HEK293 (cell line): ENCODE results near the gene LGALS9C.
A peak's percentile ranks its signal among the peaks of the same experiment; 100 is the strongest.
"Not testable (repeated sequence)": the region's sequence is repeated elsewhere in the genome, so short reads cannot be mapped to it uniquely, and the experiment has no call there.

Experiments
- CTCF ChIA-PET: fragments of 350-600 bp; formaldehyde crosslinking; extraction: SDS; loops from one replicate; lab custom pipeline; 2021; ENCODE audit warnings: antibody characterized with exemption; lab: Yijun Ruan, JAX
- POLR2A ChIA-PET: fragments of 300-600 bp; formaldehyde crosslinking; extraction: SDS; loops from one replicate; lab custom pipeline; 2020; ENCODE audit warnings: antibody characterized with exemption, inconsistent platforms; lab: Yijun Ruan, JAX
- H3K27ac ChIP-seq: fragments of 200-500 bp; sonication (Bioruptor generic); 2 replicates; pipeline ENCODE4 v1.5.1; 2014; ENCODE audit warnings: low read depth, low read length, control low read depth, inconsistent platforms; ENCODE audit errors: extremely low read depth
- H3K36me3 ChIP-seq, 2 experiments: fragments of 200-500 bp in 1 of 2; sonication (Bioruptor generic) in 1 of 2; 1 replicate in 1 of 2; 2 replicates in 1 of 2; pipeline ENCODE4 v1.5.1; 2014 to 2017; ENCODE audit warnings: inconsistent platforms in 2 of 2, low read length in 2 of 2; ENCODE audit not compliant: control insufficient read depth in 2 of 2, insufficient read depth in 1 of 2
- H3K4me1 ChIP-seq: fragments of 200-500 bp; sonication (Bioruptor generic); 2 replicates; pipeline ENCODE4 v1.5.1; 2014; ENCODE audit warnings: mild to moderate bottlenecking, low read length, inconsistent platforms; ENCODE audit not compliant: control insufficient read depth, insufficient read depth
- H3K4me3 ChIP-seq: 2 replicates; pipeline ENCODE4 v1.5.1; 2011; ENCODE audit warnings: low read depth, mild to moderate bottlenecking, control low read depth, low read length, moderate library complexity
- H3K9me3 ChIP-seq: fragments of 200-500 bp; sonication (Bioruptor generic); 2 replicates; pipeline ENCODE4 v1.5.1; 2014; ENCODE audit warnings: low read depth, low read length, inconsistent platforms; ENCODE audit not compliant: control insufficient read depth, insufficient read depth
- FEZF1 ChIP-seq: fragments of 450-650 bp; formaldehyde crosslinking; IDR thresholded peaks from 2 replicates; pipeline ENCODE4 v1.5.1; 2016; ENCODE audit warnings: missing biosample characterization, missing genetic modification characterization
- GLIS1 ChIP-seq: fragments of 450-650 bp; formaldehyde crosslinking; IDR thresholded peaks from 2 replicates; pipeline ENCODE4 v1.5.1; 2016; ENCODE audit warnings: missing biosample characterization, missing genetic modification characterization
- SP7 ChIP-seq: fragments of 450-650 bp; formaldehyde crosslinking; IDR thresholded peaks from 2 replicates; pipeline ENCODE4 v1.5.1; 2016; ENCODE audit warnings: missing biosample characterization, missing genetic modification characterization
- ZNF600 ChIP-seq: fragments of 450-650 bp; formaldehyde crosslinking; IDR thresholded peaks from 2 replicates; pipeline ENCODE4 v1.5.1; 2016; ENCODE audit warnings: missing biosample characterization, missing genetic modification characterization
- ZNF623 ChIP-seq: fragments of 450-650 bp; formaldehyde crosslinking; IDR thresholded peaks from 2 replicates; pipeline ENCODE4 v1.5.1; 2016; ENCODE audit warnings: missing biosample characterization, missing genetic modification characterization

The LGALS9C gene

DNA sequence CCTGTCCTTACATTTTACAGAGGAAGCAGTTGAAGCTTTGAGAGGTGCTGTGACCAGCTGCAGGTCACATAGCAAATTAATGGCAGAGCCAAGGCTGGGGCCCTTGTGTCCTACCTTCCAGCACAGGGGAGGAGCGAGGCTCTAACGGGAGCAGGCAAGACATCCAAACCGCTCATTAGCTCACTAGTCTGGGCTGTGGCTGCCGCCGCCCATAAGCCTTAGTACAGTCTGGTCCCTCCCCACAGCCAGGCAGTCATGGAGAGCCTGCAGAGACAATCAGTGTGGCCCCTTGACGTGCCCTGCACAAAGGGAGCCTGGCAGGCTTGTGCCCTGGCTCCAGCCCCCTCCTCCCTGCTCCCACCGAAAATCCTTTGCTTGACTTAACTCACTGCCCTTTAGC lies 25.6 kb upstream of the LGALS9C start:
- H3K27ac ChIP-seq, H3K4me3 ChIP-seq, CTCF ChIA-PET, H3K4me1 ChIP-seq, POLR2A ChIA-PET, H3K9me3 ChIP-seq, H3K36me3 ChIP-seq: not testable (repeated sequence)
- TF ChIP-seq ZNF623 (tag by site-specific recombination), result peak; percentile 71

DNA sequence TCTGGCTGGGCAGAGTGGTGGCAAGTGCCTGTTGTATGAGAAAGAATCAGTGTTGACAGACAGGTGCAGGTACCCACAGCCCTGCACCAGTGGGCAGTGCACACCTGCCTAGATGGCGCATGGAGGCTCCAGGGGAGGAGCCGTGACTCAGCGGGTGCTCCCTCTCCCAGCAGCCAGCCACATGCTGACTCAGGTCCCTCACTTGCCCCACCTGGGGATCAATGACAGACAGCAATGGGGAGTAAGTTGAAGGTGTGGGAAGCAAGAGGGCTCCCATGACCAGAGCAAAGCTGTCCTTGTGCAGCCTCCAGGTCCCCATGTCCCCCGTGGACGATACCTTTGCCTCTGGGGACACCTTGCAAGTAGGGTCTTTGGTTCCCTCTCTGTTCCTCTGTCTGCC lies 24.6 kb upstream of the LGALS9C start:
- H3K9me3 ChIP-seq, CTCF ChIA-PET, H3K4me1 ChIP-seq, H3K36me3 ChIP-seq, H3K27ac ChIP-seq, H3K4me3 ChIP-seq, POLR2A ChIA-PET: not testable (repeated sequence)

DNA sequence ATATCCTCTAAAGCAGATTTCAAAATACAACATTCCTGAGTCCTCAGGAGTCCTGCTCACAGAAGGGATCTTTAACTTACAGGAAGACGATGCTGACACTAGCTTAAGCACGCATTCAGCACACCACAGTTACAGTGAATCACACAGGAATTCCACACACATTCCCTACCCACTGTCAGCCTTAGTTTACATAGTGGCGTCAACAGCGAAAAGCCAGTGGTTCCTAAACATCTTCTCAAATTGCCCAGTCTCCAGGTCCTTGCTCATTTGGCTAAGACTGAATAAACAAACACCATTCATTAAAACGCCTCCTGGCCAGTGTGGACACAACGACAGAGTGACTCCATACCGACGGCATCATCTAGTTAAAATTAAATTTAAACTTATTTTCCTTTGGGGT lies 17.6 kb upstream of the LGALS9C start:
- H3K4me3 ChIP-seq, POLR2A ChIA-PET: not testable (repeated sequence)

DNA sequence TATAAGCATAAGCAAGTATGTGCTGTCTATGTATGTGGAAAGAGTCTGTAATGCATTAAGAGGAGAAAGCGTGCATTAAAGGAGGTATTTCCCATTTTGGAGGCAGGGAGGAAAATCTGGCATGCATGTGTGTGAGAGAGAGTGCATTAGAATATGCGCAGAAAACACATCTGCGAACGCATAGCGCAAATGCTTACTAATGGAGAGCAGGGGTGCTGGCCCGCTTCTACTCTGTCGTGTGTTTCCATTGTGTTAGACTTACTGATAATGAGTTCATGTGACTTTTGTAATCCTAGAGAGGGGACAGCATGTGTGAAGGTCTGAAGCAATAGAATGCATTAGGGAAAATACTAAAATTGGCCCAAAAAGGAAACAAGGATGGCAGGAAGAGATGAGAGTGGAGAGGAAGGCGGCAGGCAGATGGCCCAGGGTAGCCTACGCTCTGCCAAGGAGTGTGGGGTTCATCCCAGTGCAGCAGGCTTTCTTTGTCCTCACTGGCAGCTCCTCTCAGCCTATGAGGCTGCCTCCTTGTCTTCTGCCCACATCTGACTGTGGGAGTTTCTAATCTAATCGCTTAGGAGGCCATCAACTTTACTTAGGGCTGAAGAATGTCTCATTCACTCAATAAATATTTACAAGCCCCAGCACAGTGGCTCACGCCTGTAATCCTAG lies 12.6 kb upstream of the LGALS9C start:
- POLR2A ChIA-PET, H3K4me3 ChIP-seq: not testable (repeated sequence)

More for the DNA sequence above, 17.6 kb upstream of the LGALS9C start:
- TF ChIP-seq ZNF600 (peak; percentile 95), FEZF1 (tag by site-specific recombination) (peak; percentile 96), GLIS1 (tag by site-specific recombination) (0 out of 2 replicates have a peak, but pooled peaks have one; percentile 44), SP7 (peak; percentile 83)
- H3K9me3 ChIP-seq, H3K27ac ChIP-seq, H3K4me1 ChIP-seq, H3K36me3 ChIP-seq, CTCF ChIA-PET: not testable (repeated sequence)

DNA sequence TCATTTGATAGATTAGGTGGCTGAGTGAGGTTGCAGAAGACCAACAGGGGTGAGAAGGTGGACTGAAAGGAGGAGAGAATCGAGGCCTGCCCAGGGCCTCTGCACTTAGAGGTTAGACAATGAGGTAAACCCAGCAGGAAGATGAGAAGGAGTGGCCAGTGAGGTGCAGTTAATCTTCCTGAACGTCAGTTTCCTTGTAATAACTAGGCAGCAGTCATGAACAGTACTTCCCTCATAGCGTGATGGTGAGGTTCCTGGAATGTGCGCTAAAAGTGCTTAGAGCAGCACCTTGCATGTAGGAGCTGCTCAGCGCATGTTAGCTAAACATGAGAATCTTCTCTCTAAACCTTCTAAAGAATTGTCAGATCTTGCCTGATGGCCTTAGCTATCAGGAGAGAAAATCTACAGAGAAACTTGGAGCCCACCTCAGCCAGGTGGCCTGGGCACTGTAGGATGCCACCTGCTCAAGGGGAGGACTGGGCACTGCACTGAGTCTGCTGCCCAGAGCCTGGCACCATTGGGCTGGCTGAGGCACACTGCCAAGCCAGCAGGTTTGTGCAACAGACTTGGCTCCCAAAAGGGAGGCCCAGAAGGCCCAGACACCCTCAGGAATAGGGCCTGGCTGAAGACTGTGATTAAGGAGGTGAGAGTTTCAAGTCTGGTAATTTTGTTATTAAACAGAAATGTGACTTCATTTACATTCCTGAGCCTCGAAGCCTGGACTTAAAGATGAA lies 10.2 kb upstream of the LGALS9C start:
- H3K4me3 ChIP-seq, H3K9me3 ChIP-seq, H3K36me3 ChIP-seq, H3K27ac ChIP-seq, POLR2A ChIA-PET, H3K4me1 ChIP-seq, CTCF ChIA-PET: not testable (repeated sequence)

More for the DNA sequence above, 12.6 kb upstream of the LGALS9C start:
- H3K36me3 ChIP-seq, H3K27ac ChIP-seq, H3K4me1 ChIP-seq, H3K9me3 ChIP-seq, CTCF ChIA-PET: not testable (repeated sequence)

DNA sequence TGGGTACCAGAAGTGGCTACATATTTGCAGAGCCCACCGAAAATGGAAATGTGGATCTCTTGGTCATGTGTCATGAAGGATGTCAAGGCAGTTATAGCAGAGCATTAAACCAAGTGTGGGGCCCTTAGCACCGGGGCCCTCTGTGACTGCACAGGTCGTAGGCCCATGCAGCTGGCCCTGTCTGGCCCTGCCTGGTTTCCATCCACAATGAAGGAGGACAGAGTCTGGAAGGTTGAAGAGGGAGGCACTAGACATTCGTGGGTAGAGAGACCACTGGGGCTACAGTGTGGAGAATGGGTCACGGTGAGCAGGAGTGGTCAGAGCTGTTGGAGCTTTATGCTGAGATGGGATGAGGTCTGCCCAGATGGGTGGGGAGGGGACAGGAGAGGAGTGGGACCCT lies 9.6 kb upstream of the LGALS9C start:
- CTCF ChIA-PET, POLR2A ChIA-PET: not testable (repeated sequence)

DNA sequence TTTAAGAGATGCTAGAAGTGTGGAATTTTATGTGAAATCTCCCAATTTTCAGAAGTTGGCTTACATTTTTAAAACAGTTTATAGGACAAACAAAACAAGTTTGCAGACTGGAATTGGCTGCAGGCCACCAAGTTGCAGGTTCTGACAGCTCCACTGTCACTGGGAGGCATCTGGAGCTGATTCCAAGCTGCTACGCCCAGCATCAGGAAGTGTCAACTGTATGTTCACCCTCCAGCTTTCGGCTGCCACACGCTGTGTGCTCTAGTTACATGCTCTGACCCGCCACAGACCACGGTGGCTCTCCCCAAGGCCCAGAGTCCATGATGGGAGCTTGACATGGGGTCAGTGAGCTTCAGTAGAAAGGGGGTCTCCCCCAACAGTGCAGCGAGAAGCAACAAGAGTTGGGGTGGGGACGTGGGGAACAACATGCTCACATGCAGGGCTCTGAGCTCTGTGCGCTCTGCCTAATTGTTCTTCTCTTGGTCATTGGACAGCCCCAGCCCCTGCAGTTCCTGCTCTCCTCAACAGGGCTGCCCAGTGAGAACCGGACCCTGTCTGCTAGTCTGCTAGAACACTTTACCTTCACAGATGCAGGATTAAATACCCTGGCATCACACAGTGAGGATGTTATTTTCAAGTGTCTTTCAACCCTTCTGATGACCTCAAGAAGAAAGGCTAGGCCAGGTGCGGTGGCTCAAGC lies 8.0 kb upstream of the LGALS9C start:
- POLR2A ChIA-PET, H3K4me1 ChIP-seq, CTCF ChIA-PET, H3K27ac ChIP-seq, H3K36me3 ChIP-seq, H3K9me3 ChIP-seq, H3K4me3 ChIP-seq: not testable (repeated sequence)

More for the DNA sequence above, 9.6 kb upstream of the LGALS9C start:
- H3K36me3 ChIP-seq, H3K9me3 ChIP-seq, H3K4me1 ChIP-seq, H3K4me3 ChIP-seq, H3K27ac ChIP-seq: not testable (repeated sequence)

DNA sequence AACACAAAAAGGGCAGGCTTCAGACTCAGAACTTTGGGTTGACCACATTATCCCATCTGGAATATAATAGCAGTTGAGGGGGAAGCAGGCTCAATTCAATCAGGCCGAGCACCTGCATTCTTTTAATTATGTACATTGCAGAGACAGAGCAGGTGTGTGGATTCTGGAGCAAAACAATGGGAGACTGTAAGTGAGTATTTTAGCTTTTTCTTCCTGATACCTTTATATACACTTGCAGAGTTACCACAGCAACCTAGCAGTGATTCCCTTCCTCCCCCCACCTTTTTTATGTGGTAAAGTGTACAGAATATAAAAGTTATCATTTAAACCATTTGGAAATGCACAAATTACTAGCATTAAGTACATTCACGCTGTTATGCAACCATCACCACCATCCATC lies 6.8 kb upstream of the LGALS9C start:
- H3K4me3 ChIP-seq, CTCF ChIA-PET: not testable (repeated sequence)

DNA sequence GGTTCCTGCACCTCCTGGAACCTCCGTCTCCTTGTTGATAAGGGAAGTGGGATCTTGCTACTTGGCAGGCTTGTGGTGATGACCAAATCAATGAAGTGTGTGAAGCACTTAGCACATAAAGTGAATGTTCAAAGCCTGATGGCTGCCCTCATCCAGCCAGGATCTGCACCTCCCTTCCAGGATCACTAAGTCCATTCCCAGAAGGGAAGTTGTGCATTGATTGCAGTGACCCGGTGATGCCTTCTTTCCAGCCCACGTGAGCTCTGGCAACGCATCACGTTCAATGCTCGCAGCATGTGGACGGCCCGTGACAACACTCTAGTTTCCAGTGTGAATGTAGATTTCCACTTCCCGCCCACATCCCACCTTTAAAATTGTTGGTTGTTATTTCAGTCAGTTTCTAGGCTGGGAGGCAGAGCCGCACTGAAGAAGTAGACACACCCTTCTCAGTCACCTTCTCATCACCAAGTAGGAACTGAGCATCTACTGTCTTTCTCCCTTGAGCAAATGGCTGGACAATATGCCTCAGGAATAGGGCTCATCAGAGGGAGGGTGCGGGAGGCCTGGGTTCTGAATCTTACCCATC lies 6.2 kb upstream of the LGALS9C start:
- H3K4me1 ChIP-seq, H3K4me3 ChIP-seq, POLR2A ChIA-PET, H3K9me3 ChIP-seq, H3K27ac ChIP-seq, H3K36me3 ChIP-seq, CTCF ChIA-PET: not testable (repeated sequence)

More for the DNA sequence above, 6.8 kb upstream of the LGALS9C start:
- H3K4me1 ChIP-seq, H3K36me3 ChIP-seq, H3K9me3 ChIP-seq, POLR2A ChIA-PET, H3K27ac ChIP-seq: not testable (repeated sequence)

DNA sequence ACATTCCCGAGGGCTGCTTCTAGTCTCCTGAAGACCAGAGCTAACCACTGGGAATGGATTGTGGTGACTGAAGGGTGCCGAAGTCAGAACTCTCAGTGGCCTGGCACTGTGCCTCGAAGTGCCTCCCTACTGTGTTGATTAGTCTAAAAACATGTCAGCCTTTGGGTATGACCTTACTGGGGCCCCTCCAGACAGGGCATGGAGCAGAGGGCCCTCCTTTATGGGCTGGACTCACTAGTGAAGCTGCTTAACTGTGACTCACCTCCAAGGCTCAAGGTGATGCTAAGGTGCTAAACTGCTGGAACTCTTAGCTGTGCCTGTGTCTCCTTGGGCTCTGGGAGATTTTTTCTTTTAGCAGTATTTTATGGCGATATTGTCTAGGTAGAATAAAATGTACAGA lies 2.6 kb upstream of the LGALS9C start:
- H3K27ac ChIP-seq, H3K9me3 ChIP-seq, H3K36me3 ChIP-seq, CTCF ChIA-PET, H3K4me3 ChIP-seq, H3K4me1 ChIP-seq, POLR2A ChIA-PET: not testable (repeated sequence)
